HG03159 (cell line): Measurements from ENCODE around the gene ABO.
"Not testable (repeated sequence)": the region's sequence is repeated elsewhere in the genome, so short reads cannot be mapped to it uniquely, and the experiment has no call there.

Experiments
- ATAC-seq: cut with Tn5 transposase; IDR thresholded peaks from one replicate; pipeline ENCODE4 v1.9.1; 2021; ENCODE audit warnings: mild to moderate bottlenecking, moderate library complexity; ENCODE audit not compliant: unreplicated experiment

ABO gene

GRCh38 chr9:133226219-133227171 lies 48.5 kb downstream of the ABO start:
- no peak for ATAC-seq

DNA sequence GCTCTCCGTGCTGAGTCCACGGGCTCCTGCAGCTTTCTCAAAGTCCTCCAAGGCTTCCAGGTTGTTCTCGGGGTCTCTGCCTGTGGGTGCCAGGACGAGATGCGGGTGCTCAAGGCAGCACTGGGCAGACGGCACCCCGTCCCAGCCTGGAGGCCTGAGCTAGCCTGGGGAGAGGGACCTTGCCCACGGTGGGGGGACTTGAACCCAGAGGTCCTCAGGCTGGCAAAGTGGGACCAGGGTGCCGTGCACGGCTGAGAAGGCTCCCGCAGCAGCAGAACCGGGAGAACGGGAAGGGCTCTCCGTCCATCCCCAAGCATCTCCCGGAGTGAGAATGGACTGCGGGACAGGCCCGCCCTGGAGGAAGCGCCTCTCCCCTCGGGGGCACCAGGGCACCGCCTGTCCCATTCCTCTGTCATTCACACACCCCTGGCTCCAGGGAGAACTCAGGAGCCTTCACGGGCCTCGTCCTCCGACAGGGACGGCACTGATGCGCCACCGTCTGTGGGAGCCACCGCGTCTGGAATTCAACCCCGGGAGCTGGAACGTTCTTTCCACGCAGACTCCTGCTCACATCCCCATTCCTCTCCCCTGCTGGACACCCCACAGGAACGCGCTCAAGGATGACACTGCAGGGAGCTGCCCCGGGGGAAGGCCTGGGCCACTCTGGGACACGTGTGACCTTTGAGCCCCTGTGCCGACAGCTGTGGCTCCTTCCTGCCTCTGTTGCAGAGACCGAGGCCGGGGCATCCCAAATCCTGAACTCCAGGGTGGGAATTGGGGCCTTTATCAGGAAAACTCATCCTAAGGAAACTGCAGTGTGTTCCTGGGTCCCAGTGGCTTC lies 49.6 kb downstream of the ABO start:
- ATAC-seq: no peak

- no peak for ATAC-seq
Observed at GRCh38 chr9:133224762-133225161, 50.2 kb downstream of the ABO start.

DNA sequence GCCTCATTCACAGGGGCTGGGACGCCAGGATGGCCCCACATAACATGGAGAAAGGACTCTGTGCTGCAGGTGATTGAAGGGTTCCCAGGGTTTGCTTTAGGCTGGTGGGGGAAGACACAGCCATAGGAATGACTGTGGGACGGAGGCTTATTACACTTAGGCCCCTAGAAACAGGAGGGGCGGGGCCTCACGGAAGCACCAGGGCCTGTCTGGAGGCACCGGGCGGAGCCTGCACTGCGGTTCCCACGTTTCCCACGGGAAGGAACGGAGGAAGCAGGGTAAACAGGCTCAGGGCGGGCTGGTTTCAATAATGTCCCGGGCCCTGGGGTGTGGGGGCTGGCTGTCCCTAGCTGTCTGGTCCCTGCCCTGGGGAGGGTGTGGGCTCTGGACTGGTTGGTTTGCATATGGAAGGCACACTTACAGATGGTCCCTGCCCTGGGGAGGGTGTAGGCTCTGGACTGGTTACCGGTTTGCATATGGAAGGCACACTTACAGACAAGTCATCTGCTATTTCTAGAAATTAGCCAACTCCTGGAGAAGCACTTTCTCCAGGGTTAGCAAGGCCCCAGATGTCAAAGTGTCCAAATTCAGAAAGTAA lies 51.7 kb downstream of the ABO start:
- not testable (repeated sequence) for ATAC-seq

DNA sequence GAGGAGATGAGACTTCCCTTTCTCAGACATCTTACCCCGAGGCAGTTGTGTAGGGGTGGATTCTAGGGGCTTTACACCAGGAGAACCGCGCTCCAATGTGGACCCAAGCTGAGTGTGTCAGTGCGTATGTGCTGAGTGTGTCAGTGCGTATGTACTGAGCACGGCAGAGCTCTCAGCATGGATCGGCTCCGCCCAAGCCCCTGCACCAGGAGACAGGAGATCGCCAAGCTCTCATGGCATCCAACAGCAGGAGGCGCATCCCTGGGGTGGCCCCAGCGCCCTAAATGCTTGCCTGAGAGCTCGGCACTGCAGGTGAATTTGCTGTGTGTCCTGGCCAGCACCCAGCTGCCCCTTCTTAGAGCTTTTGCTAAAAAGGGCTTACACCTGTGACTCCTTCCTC lies 53.0 kb downstream of the ABO start:
- not testable (repeated sequence) for ATAC-seq

- no peak for ATAC-seq
Observed at GRCh38 chr9:133221177-133221809, 53.7 kb downstream of the ABO start.

- not testable (repeated sequence) for ATAC-seq
Observed at GRCh38 chr9:133218049-133218975, 56.7 kb downstream of the ABO start.

GRCh38 chr9:133217333-133217988 lies 57.5 kb downstream of the ABO start:
- not testable (repeated sequence) for ATAC-seq

DNA sequence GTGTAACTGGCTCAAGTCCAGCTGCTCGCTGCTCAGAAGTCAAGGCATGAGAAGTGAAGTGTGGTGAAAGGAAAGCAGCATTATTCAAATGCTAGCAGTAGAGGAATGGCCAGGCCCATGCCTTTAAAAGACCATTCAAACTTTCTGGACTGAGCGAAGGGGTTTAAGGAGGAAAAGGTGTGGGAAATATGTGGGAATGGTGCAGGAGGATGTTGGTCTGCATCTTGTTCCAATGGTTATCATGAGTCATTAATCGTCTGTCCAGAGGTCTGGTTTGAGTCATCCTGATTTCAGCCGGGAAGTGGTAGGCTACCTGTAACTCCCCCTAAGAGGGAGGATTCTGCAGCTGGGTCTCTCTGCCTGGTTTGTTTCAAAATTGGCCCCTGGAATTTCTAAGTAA lies 60.7 kb downstream of the ABO start:
- ATAC-seq: not testable (repeated sequence)

DNA sequence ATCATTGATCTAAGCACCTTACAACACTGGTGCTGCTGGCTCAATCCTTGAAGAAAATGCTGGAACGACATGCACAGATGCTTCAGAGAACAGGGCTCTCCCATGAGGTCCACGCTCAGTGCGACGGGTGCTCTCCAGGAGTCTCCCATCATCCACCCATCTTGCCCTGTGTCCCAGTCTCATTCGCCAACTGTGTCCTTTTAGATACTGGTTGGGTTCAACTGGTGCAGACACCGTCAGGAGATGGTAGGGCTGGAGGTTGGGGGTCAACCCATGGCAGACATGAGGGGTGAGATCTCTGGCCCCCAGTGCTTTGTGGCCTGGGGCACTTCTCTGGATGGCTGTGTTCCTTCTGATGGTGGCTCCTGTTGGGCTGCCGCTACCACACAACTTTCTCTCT lies 64.4 kb downstream of the ABO start:
- no peak for ATAC-seq

- no peak for ATAC-seq
Observed at GRCh38 chr9:133210202-133210532, 64.8 kb downstream of the ABO start.

- ATAC-seq: not testable (repeated sequence)
Observed at GRCh38 chr9:133209327-133210201, 65.4 kb downstream of the ABO start.

GRCh38 chr9:133208880-133209300 lies 66.1 kb downstream of the ABO start, which contains the start of gene OBP2B:
Gene OBP2B (minus strand): TSS chr9:133209250. CDS start chr9:133209199, 51 bp downstream.
- ATAC-seq: not testable (repeated sequence)

DNA sequence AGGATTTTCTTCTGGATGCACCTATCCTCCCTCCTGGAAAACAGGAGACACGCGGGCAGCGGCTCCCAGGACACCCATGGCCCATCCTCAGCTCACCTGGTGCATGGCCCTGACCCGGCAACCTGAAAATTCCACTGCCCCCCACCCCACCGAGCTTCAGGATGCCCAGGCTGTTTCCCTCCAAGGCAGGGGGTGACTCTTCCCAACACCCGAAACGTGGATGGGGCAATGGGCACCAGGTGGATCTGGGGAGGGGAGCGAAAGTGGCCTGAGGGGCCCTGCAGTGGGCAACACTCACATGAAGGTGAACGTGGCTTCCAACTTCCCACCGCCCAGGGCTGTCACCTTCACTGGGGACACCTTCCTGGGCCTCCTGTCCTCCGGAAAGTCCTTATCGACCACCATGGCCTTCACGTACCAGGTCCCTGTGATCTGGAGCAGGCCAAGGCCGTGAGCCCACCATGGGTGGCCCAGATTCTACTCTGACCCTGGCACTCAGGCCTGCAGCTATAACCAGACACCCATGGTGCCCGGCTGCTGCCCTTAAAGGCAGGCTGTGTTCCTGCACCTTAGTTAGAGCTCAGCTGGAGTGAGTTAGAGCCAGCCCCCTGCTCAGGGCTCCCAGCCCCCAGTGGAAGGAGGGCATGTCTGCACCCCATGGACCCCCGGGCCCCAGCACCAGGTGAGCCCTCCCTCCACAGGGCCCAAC lies 66.7 kb downstream of the ABO start:
- ATAC-seq: not testable (repeated sequence)

DNA sequence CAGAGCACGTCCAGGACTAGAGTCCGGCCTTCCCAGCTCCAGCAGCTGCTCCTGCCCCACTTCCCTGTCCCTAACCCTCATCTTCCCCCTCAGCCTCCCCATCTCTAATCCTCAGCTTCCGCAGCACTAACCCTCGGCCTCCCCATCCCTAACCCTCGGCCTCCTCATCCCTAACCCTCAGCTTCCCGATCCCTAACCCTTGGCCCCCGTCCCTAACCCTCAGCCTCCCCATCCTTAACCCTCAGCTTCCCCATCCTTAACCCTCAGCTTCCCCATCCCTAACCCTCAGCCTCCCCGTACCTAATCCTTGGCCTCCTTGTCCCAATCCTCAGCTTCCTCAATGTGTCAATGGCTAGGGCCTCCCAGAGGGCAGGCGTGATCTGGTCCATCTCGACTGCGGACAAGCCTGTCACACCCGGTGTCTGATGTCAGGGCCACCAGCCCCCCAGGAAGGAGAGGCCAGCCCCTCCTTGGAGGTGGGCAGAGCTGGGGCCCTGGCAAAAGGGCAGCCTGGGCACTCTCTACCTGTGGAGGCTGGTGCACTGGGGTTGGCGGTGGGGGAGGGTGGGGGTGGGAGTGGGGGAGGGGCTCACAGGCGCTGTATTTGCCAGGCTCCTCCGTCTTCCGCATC lies 67.3 kb downstream of the ABO start:
- ATAC-seq: no peak

- ATAC-seq: no peak
Observed at GRCh38 chr9:133207021-133207531, 67.9 kb downstream of the ABO start.
